Sigmoid colon (tissue), 7 donors: ENCODE measurements around the gene NCF2. TPM values are rescaled to one million over a fixed set of nuclear protein-coding genes. Genes with fewer than 3 reads are reported as not detected.

Source experiments
- DNase-seq: peaks from one replicate; pipeline ENCODE4 v3.0.0-alpha.2; 2019
- H3K27ac ChIP-seq, 4 donors: fragments of 200-600 bp; sonication (generic); one replicate each; pipeline ENCODE4 v1.5.1; 2016 to 2019; ENCODE audit warnings: mild to moderate bottlenecking in 1 of 4
- H3K27me3 ChIP-seq, 3 donors: fragments of 200-600 bp; sonication (generic); one replicate each; pipeline ENCODE4 v1.5.1; 2019; ENCODE audit warnings: mild to moderate bottlenecking in 1 of 3
- H3K36me3 ChIP-seq, 4 donors: fragments of 200-600 bp; sonication (generic); one replicate each; pipeline ENCODE4 v1.5.1; 2016 to 2019
- H3K4me1 ChIP-seq, 4 donors: fragments of 200-600 bp; sonication (generic); one replicate each; pipeline ENCODE4 v1.5.1; 2017 to 2019
- H3K4me3 ChIP-seq, 4 donors: fragments of 200-600 bp; sonication (generic); one replicate each; pipeline ENCODE4 v1.5.1; 2017 to 2019; ENCODE audit warnings: mild to moderate bottlenecking in 2 of 4, moderate library complexity in 1 of 4
- H3K9me3 ChIP-seq, 4 donors: fragments of 200-600 bp in 3 of 4; sonication (generic) in 3 of 4; one replicate each; pipeline versions ENCODE4 v1.5.1 to v1.6.1; 2013 to 2019
- CTCF ChIP-seq, 4 experiments: fragments of 450-650 bp in 3 of 4; fragments of 200-600 bp in 1 of 4; IDR thresholded peaks; one replicate each; pipeline ENCODE4 v1.5.1; 2016 to 2019; ENCODE audit warnings: antibody characterized with exemption in 4 of 4, mild to moderate bottlenecking in 3 of 4, moderate library complexity in 2 of 4
- EP300 ChIP-seq, 4 donors: sonication (generic); formaldehyde crosslinking; IDR thresholded peaks; one replicate each; pipeline ENCODE4 v1.6.1; 2017; ENCODE audit warnings: antibody characterized with exemption in 4 of 4
- POLR2A ChIP-seq, 2 donors: fragments of 450-650 bp; IDR thresholded peaks; one replicate each; pipeline ENCODE4 v1.6.1; 2016; ENCODE audit warnings: antibody characterized with exemption in 2 of 2, mild to moderate bottlenecking in 2 of 2, moderate library complexity in 2 of 2
- POLR2AphosphoS5 ChIP-seq, 4 donors: sonication (generic); formaldehyde crosslinking; IDR thresholded peaks; one replicate each; pipeline ENCODE4 v1.6.1; 2017; ENCODE audit warnings: antibody characterized with exemption in 4 of 4
- WGBS, 2 donors: extraction: QIAGEN DNeasy Blood & Tissue Kit; methylation state at CpG; one replicate each; pipeline ENCODE4 v1.1.7; 2013; 5-methylcytosine and 5-hydroxymethylcytosine counted together
- intact Hi-C: fragments of 100-400 bp; cut with DNase I; formaldehyde crosslinking; loops from one replicate; pipeline ENCODE4 v1.15.1; 2023
- polyA plus RNA-seq, 3 donors: library from polyadenylated mRNA; stranded (reverse); fragments of 200-250 nt; gene quantifications; one replicate each; pipeline ENCODE4 v1.2.3, GENCODE V29; 2013
- total RNA-seq, 4 donors: library from RNA; depleted of rRNA; stranded (reverse); fragments of >200 nt; gene quantifications; one replicate each; pipeline ENCODE4 v1.1.0, GENCODE V29; 2016
- donor health status: healthy with polysubstance abuse.
- donor health status: Bipolar disorder and iron deficiency.
- donor health status: healthy.

NCF2 gene
- total and polyA plus RNA-seq, 7 donors, result 5.0 to 16.3 (median 9.2) TPM

- Histone ChIP-seq H3K9me3 (no peaks in the 10 kb centered on the region), H3K36me3 (peaks cover 21 to 87% (median 48%) of the 10 kb centered on the region in 4 donors), H3K4me3 (no peak overlapping the region), H3K4me1 (peaks cover 0 to 8% (median 3%) of the 10 kb centered on the region in 4 donors), H3K27me3 (no peaks in the 10 kb centered on the region), H3K27ac (no peak overlapping the region)
- TF ChIP-seq CTCF (IDR thresholded peaks at IDR 0.05) (peak; percentile 20 to 68 (median 59)), POLR2AphosphoS5 (IDR thresholded peaks at IDR 0.05) (no peak), POLR2A (IDR thresholded peaks at IDR 0.05) (no peak), EP300 (IDR thresholded peaks at IDR 0.05) (no peak)
- DNase-seq, result no peak
- 21 to 49% methylated on average over 2 of the region's 2 CpGs for WGBS, 2 donors
- intact Hi-C loops, result loop anchor here (1.0 to 10.0 kb wide), 4 partner anchors 73 to 581 kb away; no protein-coding TSS in a partner anchor
These were observed 46.5 kb downstream of the NCF2 start for GRCh38 chr1:183543619-183544204.

- 94 to 97% methylated on average over 4 of the region's 4 CpGs for WGBS, 2 donors
- H3K36me3 ChIP-seq, result peaks cover 14 to 95% (median 47%) of the 10 kb centered on the region in 4 donors
These were observed 52.9 kb downstream of the NCF2 start for GRCh38 chr1:183537405-183537804.

GRCh38 chr1:183533617-183534174 lies 56.6 kb downstream of the NCF2 start:
- Histone ChIP-seq H3K4me1 (no peaks in the 10 kb centered on the region), H3K9me3 (no peaks in the 10 kb centered on the region), H3K27ac (no peak overlapping the region), H3K27me3 (no peaks in the 10 kb centered on the region), H3K36me3 (peaks cover 6 to 81% (median 25%) of the 10 kb centered on the region in 4 donors), H3K4me3 (no peak overlapping the region)
- intact Hi-C loops, result no loop called here
- WGBS, 2 donors, result 91 to 93% methylated on average over 3 of the region's 3 CpGs
- no peak for TF ChIP-seq CTCF (IDR thresholded peaks at IDR 0.05)
- no peak for TF ChIP-seq POLR2A (IDR thresholded peaks at IDR 0.05)
- no peak for TF ChIP-seq EP300 (IDR thresholded peaks at IDR 0.05)
- TF ChIP-seq POLR2AphosphoS5 (IDR thresholded peaks at IDR 0.05), result no peak
- DNase-seq, result no peak

More at GRCh38 chr1:183537405-183537804, 52.9 kb downstream of the NCF2 start:
- Histone ChIP-seq H3K27me3 (no peaks in the 10 kb centered on the region), H3K27ac (no peak overlapping the region), H3K4me3 (no peak overlapping the region), H3K4me1 (no peaks in the 10 kb centered on the region), H3K9me3 (no peaks in the 10 kb centered on the region)
- TF ChIP-seq POLR2A (IDR thresholded peaks at IDR 0.05) (no peak), POLR2AphosphoS5 (IDR thresholded peaks at IDR 0.05) (no peak), EP300 (IDR thresholded peaks at IDR 0.05) (no peak), CTCF (IDR thresholded peaks at IDR 0.05) (no peak)
- no peak for DNase-seq
- intact Hi-C loops, result no loop called here

GRCh38 chr1:183528577-183528976 lies 61.7 kb downstream of the NCF2 start:
- Histone ChIP-seq H3K4me1 (no peaks in the 10 kb centered on the region), H3K27ac (no peak overlapping the region), H3K36me3 (peaks cover 0 to 56% (median 17%) of the 10 kb centered on the region in 4 donors), H3K4me3 (no peak overlapping the region), H3K9me3 (no peaks in the 10 kb centered on the region), H3K27me3 (no peaks in the 10 kb centered on the region)
- 93 to 95% methylated on average over 3 of the region's 3 CpGs for WGBS, 2 donors
- no peak for TF ChIP-seq POLR2A (IDR thresholded peaks at IDR 0.05)
- no peak for TF ChIP-seq CTCF (IDR thresholded peaks at IDR 0.05)
- no peak for TF ChIP-seq EP300 (IDR thresholded peaks at IDR 0.05)
- no peak for TF ChIP-seq POLR2AphosphoS5 (IDR thresholded peaks at IDR 0.05)
- intact Hi-C loops, result no loop called here
- no peak for DNase-seq
